Endothelial cell (in vitro differentiated cells): ENCODE measurements around the gene DLX1. TPM values are rescaled to one million over a fixed set of nuclear protein-coding genes. Genes with fewer than 3 reads are reported as not detected.

Experiments
- DNase-seq: peaks from one replicate; pipeline ENCODE4 v3.0.0; 2021; ENCODE audit warnings: low spot score
- H3K27ac Mint-ChIP-seq: one replicate; pipeline ENCODE4 v1.8.0; 2021; ENCODE audit warnings: mixed read lengths, inconsistent platforms; ENCODE audit not compliant: unreplicated experiment
- H3K27me3 Mint-ChIP-seq: one replicate; pipeline ENCODE4 v1.8.0; 2021; ENCODE audit warnings: mild to moderate bottlenecking, moderate library complexity, mixed read lengths, inconsistent platforms; ENCODE audit not compliant: unreplicated experiment
- H3K36me3 Mint-ChIP-seq: one replicate; pipeline ENCODE4 v1.8.0; 2021; ENCODE audit warnings: mild to moderate bottlenecking, low read depth, mixed read lengths, inconsistent platforms; ENCODE audit not compliant: unreplicated experiment
- H3K4me1 Mint-ChIP-seq: one replicate; pipeline ENCODE4 v1.8.0; 2021; ENCODE audit warnings: mild to moderate bottlenecking, mixed read lengths, inconsistent platforms; ENCODE audit not compliant: unreplicated experiment
- H3K4me3 Mint-ChIP-seq: one replicate; pipeline ENCODE4 v1.8.0; 2021; ENCODE audit warnings: mild to moderate bottlenecking, mixed read lengths, inconsistent platforms; ENCODE audit not compliant: unreplicated experiment
- H3K9me3 Mint-ChIP-seq: one replicate; pipeline ENCODE4 v1.8.0; 2021; ENCODE audit warnings: mixed read lengths, inconsistent platforms; ENCODE audit not compliant: unreplicated experiment
- total RNA-seq: library from RNA; stranded (reverse); fragmentation: NEBNext Ultra II Directional; extraction: Animal tissue kit (Norgen Biotek cat#: 25700); gene quantifications from one replicate; pipeline ENCODE4 v1.2.1, GENCODE V29; 2021; ENCODE audit not compliant: unreplicated experiment
- TF ChIP-seq, protein P1 (sequence below): fragments of 200-600 bp; sonication (generic); IDR thresholded peaks from one replicate; pipeline ENCODE4 v1.5.0; 2021; ENCODE audit warnings: antibody characterized with exemption; ENCODE audit not compliant: unreplicated experiment

DLX1 gene
- total RNA-seq, 1 donor from 2014 or later = 0.87 TPM

- no peaks in the 10 kb centered on the region for H3K9me3 Mint-ChIP-seq
- peak within 1 kb of the TSS; percentile 87 for H3K4me3 Mint-ChIP-seq
- TF ChIP-seq, protein P1, sequence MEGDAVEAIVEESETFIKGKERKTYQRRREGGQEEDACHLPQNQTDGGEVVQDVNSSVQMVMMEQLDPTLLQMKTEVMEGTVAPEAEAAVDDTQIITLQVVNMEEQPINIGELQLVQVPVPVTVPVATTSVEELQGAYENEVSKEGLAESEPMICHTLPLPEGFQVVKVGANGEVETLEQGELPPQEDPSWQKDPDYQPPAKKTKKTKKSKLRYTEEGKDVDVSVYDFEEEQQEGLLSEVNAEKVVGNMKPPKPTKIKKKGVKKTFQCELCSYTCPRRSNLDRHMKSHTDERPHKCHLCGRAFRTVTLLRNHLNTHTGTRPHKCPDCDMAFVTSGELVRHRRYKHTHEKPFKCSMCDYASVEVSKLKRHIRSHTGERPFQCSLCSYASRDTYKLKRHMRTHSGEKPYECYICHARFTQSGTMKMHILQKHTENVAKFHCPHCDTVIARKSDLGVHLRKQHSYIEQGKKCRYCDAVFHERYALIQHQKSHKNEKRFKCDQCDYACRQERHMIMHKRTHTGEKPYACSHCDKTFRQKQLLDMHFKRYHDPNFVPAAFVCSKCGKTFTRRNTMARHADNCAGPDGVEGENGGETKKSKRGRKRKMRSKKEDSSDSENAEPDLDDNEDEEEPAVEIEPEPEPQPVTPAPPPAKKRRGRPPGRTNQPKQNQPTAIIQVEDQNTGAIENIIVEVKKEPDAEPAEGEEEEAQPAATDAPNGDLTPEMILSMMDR = no peak
- DNase-seq = peak; percentile 82
- H3K27me3 Mint-ChIP-seq = peaks cover 21% of the 10 kb centered on the region
- peaks cover 4% of the 10 kb centered on the region for H3K36me3 Mint-ChIP-seq
- H3K4me1 Mint-ChIP-seq = peaks cover 21% of the 10 kb centered on the region
- no peak within 1 kb of the TSS for H3K27ac Mint-ChIP-seq
These were observed 17.4 kb downstream of the DLX1 start, which contains the start of gene DLX2 for GRCh38 chr2:172102391-172103359. TSS of gene DLX2 (minus strand) at chr2:172102900. CDS start at chr2:172102538, 362 bp downstream.

GRCh38 chr2:172103471-172104272 lies 18.4 kb downstream of the DLX1 start:
- no peak overlapping the region for H3K27ac Mint-ChIP-seq
- H3K27me3 Mint-ChIP-seq = peaks cover 19% of the 10 kb centered on the region
- no peaks in the 10 kb centered on the region for H3K36me3 Mint-ChIP-seq
- peak overlapping the region; percentile 81 for H3K4me3 Mint-ChIP-seq
- H3K9me3 Mint-ChIP-seq = no peaks in the 10 kb centered on the region
- peaks cover 18% of the 10 kb centered on the region for H3K4me1 Mint-ChIP-seq
- TF ChIP-seq, protein P1 = peak; percentile 94
- peak; percentile 96 for DNase-seq

DNA sequence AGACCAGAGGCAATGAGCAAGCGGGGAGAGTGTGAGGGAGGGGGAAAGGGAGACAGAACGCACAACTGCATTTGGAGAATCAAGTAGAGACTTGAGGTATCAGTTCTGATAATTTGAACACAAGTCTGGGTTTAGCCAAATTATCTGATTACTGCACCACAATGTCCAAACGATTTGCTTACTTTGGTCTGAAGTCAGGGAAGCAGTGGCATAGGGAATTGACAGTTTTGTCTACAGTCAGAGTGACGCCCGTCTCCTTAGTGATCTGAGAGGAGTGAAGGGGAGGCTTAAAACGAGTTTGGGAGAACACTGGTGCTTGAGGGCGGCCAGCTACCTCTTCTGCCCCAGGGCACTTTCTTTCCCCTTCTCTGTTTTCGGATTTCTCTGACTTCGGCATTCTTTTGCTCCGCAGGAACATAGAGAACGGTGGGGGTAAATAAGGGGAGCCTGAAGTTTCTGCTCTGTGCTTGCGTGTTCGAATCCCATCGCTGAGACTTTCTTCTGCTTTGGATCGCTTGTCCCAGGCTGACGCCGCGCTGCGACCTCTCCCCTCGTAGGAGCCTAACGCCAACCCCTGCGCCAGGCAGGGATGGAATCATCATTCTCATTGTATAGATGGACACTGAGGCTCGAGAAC lies 20.3 kb downstream of the DLX1 start:
- Mint-ChIP-seq H3K9me3 (no peaks in the 10 kb centered on the region), H3K4me3 (no peak overlapping the region), H3K27me3 (peaks cover 22% of the 10 kb centered on the region), H3K4me1 (peaks cover 21% of the 10 kb centered on the region), H3K36me3 (no peaks in the 10 kb centered on the region), H3K27ac (no peak overlapping the region)
- TF ChIP-seq, protein P1 = no peak
- no peak for DNase-seq

GRCh38 chr2:172106108-172106961 lies 21.0 kb downstream of the DLX1 start:
- Mint-ChIP-seq H3K27ac (no peak overlapping the region), H3K36me3 (no peaks in the 10 kb centered on the region), H3K4me1 (peaks cover 18% of the 10 kb centered on the region), H3K9me3 (no peaks in the 10 kb centered on the region), H3K4me3 (peak overlapping the region; percentile 15), H3K27me3 (peaks cover 19% of the 10 kb centered on the region)
- no peak for DNase-seq
- TF ChIP-seq, protein P1 = no peak
